Body of pancreas (tissue), 4 donors: Measurements from ENCODE around the gene CCND1. TPM values are rescaled to one million over a fixed set of nuclear protein-coding genes. Genes with fewer than 3 reads are reported as not detected.

Experiments used
- ATAC-seq: fragments of 150-250 bp; one replicate; pipeline ENCODE4 v1.9.1; 2016
- DNase-seq, 4 donors: peaks; one replicate each; pipeline ENCODE4 v3.0.0-alpha.2; 2019
- H3K27ac ChIP-seq, 4 donors: fragments of 200-600 bp; sonication (generic); 1 replicate in 3 of 4; 2 replicates in 1 of 4; pipeline versions ENCODE4 v1.5.1 to v1.6.1; 2016 to 2019; ENCODE audit warnings: mild to moderate bottlenecking in 1 of 4, mixed read lengths in 1 of 4, moderate library complexity in 1 of 4
- H3K27me3 ChIP-seq, 2 donors: fragments of 200-600 bp; sonication (generic); one replicate each; pipeline ENCODE4 v1.6.0; 2016; ENCODE audit warnings: mild to moderate bottlenecking in 1 of 2
- H3K36me3 ChIP-seq, 2 donors: fragments of 200-600 bp; sonication (generic); replicated peaks in 1 of 2; 2 replicates each; pipeline ENCODE4 v1.5.1; 2016; ENCODE audit warnings: low read depth in 2 of 2; ENCODE audit not compliant: insufficient read depth in 1 of 2
- H3K4me1 ChIP-seq: fragments of 200-600 bp; sonication (generic); one replicate; pipeline ENCODE4 v1.6.0; 2016
- H3K4me3 ChIP-seq, 2 donors: fragments of 200-600 bp; sonication (generic); 1 replicate in 1 of 2; 2 replicates in 1 of 2; pipeline ENCODE4 v1.5.1; 2016 to 2019
- H3K9me3 ChIP-seq, 3 donors: fragments of 200-600 bp; sonication (generic); 1 replicate in 2 of 3; 2 replicates in 1 of 3; pipeline ENCODE4 v1.5.1; 2016
- CTCF ChIP-seq, 7 experiments: fragments of 450-650 bp in 4 of 7; fragments of 200-600 bp in 3 of 7; sonication (generic) in 3 of 7; IDR thresholded peaks; one replicate each; pipeline ENCODE4 v1.5.1; 2016 to 2019; ENCODE audit warnings: antibody characterized with exemption in 7 of 7
- POLR2A ChIP-seq, 3 donors: fragments of 450-650 bp; IDR thresholded peaks; one replicate each; pipeline ENCODE4 v1.6.1; 2016; ENCODE audit warnings: antibody characterized with exemption in 3 of 3, mild to moderate bottlenecking in 2 of 3
- WGBS, 2 donors: methylation state at CpG; one replicate each; pipeline ENCODE4 v1.1.5; 2017; 5-methylcytosine and 5-hydroxymethylcytosine counted together
- intact Hi-C: fragments of 100-400 bp; cut with DNase I; formaldehyde crosslinking; loops from one replicate; pipeline ENCODE4 v1.15.1; 2023
- total RNA-seq, 2 donors: library from RNA; depleted of rRNA; stranded (reverse); fragments of >200 nt; gene quantifications; one replicate each; pipeline ENCODE4 v1.1.0, GENCODE V29; 2016

Gene CCND1
- total RNA-seq, 2 donors from 2014 or later: 90.3 to 201 TPM

- no peaks in the 10 kb centered on the region for H3K36me3 ChIP-seq
- intact Hi-C loops: loop anchor here (10.0 kb wide), 1 partner anchor 495 kb away; no protein-coding TSS in a partner anchor
- 56 to 63% methylated on average over 5 of the region's 5 CpGs for WGBS, 2 donors
- peaks cover 14% of the 10 kb centered on the region for H3K4me1 ChIP-seq
- no peak overlapping the region for H3K4me3 ChIP-seq
- TF ChIP-seq CTCF (IDR thresholded peaks at IDR 0.05): no peak
- no peak overlapping the region for H3K27ac ChIP-seq
- ATAC-seq (no peak), DNase-seq (no peak)
- H3K27me3 ChIP-seq: no peaks in the 10 kb centered on the region
- H3K9me3 ChIP-seq: no peaks in the 10 kb centered on the region
These were observed 48.7 kb downstream of the CCND1 start for GRCh38 chr11:69689484-69690319.

GRCh38 chr11:69691463-69691862, 50.5 kb downstream of the CCND1 start:
- no peak overlapping the region for H3K27ac ChIP-seq
- ATAC-seq: no peak
- no peaks in the 10 kb centered on the region for H3K9me3 ChIP-seq
- TF ChIP-seq POLR2A (IDR thresholded peaks at IDR 0.05) (no peak), CTCF (IDR thresholded peaks at IDR 0.05) (no peak)
- no peaks in the 10 kb centered on the region for H3K27me3 ChIP-seq
- DNase-seq: no peak
- intact Hi-C loops: loop anchor here (10.0 kb wide), 1 partner anchor 493 kb away; no protein-coding TSS in a partner anchor
- H3K36me3 ChIP-seq: no peaks in the 10 kb centered on the region
- peaks cover 7% of the 10 kb centered on the region for H3K4me1 ChIP-seq
- WGBS, 2 donors: 79 to 89% methylated on average over 2 of the region's 2 CpGs
- H3K4me3 ChIP-seq: no peak overlapping the region

GRCh38 chr11:69692422-69692821, 51.5 kb downstream of the CCND1 start:
- H3K27me3 ChIP-seq: no peaks in the 10 kb centered on the region
- no peak overlapping the region for H3K27ac ChIP-seq
- TF ChIP-seq POLR2A (IDR thresholded peaks at IDR 0.05) (no peak), CTCF (IDR thresholded peaks at IDR 0.05) (no peak)
- DNase-seq (no peak), ATAC-seq (no peak)
- H3K4me1 ChIP-seq: peaks cover 7% of the 10 kb centered on the region
- intact Hi-C loops: loop anchor here (10.0 kb wide), 1 partner anchor 492 kb away; no protein-coding TSS in a partner anchor
- H3K4me3 ChIP-seq: no peak overlapping the region
- H3K9me3 ChIP-seq: no peaks in the 10 kb centered on the region
- H3K36me3 ChIP-seq: no peaks in the 10 kb centered on the region

- intact Hi-C loops: loop anchor here (5.0 to 10.0 kb wide), 2 partner anchors 188 to 490 kb away; no protein-coding TSS in a partner anchor
- WGBS, 2 donors: 75 to 78% methylated on average over 6 to 10 of the region's 10 CpGs
- ATAC-seq (no peak), DNase-seq (no peak)
- TF ChIP-seq CTCF (IDR thresholded peaks at IDR 0.05) (no peak), POLR2A (IDR thresholded peaks at IDR 0.05) (no peak)
- Histone ChIP-seq H3K4me1 (no peaks in the 10 kb centered on the region), H3K27me3 (no peaks in the 10 kb centered on the region), H3K9me3 (no peaks in the 10 kb centered on the region), H3K27ac (no peak overlapping the region), H3K4me3 (no peak overlapping the region), H3K36me3 (no peaks in the 10 kb centered on the region)
These were observed 53.8 kb downstream of the CCND1 start for GRCh38 chr11:69694781-69695180.
